GM21390 (cell line): ENCODE data around the gene TCERG1L.

ENCODE experiments used
- ATAC-seq: cut with Tn5 transposase; IDR thresholded peaks from one replicate; pipeline ENCODE4 v1.9.1; 2021; ENCODE audit not compliant: unreplicated experiment

Gene TCERG1L

DNA sequence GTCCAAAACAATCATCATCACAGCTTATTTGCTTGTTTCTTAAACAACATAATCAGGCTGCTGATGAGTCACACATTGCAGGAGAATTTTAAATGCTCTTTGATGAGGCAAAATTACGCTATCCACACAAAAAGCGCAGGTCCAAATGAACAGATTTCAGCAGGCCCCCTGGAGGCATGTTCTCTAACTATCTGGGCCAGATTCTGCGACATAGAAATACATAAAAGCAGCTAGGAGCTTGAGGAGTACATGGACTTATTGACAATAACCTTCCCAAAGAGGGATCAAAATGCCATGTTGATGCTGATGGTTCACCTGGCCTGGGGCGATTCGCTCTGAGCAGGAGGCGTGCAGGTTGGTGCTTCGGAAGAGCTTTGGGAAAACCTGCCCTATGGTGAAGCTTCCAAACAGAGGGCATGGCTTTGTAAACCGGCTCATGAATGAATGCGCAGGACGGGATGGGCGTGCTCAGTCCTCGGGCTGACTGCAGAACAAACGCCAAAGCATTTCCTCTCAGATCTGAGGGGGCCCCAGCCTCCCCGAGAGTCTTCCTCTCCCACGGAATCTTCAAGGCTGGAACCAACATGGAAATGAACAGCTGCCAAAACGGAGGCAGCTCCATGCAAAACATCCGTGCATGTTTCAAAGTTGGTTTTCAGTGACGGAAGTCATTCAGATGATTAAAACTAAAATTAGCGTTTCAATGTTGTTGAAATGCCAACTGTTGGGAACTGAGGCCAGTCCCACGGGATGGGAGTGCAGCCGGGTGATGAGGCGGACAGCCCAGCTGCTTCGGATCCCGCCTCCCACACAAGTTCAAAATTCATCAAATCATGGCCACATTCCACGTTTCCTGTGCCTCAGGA, 179.6 kb downstream of the TCERG1L start:
- ATAC-seq: no peak

GRCh38 chr10:131130025-131130424, 181.5 kb downstream of the TCERG1L start:
- ATAC-seq: no peak

DNA sequence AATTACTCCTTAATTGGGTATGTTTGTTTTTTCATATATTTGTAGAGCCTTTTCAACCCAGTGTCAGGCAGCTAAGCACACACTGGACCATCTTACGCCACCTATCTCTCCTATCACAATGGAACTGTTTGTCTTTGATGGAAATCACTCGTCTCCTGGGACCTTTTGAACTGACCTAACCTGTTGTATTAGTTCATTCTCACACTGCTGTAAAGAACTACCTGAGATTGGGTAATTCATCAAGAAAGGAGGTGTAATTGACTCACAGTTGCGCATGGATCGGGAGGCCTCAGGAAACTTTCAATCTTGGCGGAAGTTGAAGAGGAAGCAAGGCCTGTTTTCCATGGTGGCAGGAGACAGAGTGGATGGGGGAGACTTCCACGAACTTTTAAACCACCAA, 182.0 kb downstream of the TCERG1L start:
- ATAC-seq: no peak

- ATAC-seq: no peak
These were observed 182.8 kb downstream of the TCERG1L start for GRCh38 chr10:131128731-131129130.

DNA sequence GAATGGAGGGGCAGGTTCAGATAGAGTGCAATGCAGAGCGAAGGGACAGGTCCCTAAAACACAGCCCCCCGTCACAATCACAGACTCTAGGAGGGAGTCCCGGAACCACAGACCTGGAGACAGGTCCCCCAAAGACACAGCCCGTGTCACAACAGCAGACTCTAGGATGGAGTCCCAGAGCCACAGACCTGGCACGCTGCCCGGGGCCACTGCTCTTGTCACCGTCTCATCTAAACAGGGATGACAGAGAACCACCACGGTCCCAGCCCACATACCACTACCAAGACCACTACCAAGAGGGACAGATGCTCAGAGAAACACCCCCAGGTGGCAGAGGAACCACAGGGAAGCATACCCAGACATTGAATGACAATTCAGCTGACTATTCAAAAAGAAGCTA, 183.9 kb downstream of the TCERG1L start:
- ATAC-seq: no peak

DNA sequence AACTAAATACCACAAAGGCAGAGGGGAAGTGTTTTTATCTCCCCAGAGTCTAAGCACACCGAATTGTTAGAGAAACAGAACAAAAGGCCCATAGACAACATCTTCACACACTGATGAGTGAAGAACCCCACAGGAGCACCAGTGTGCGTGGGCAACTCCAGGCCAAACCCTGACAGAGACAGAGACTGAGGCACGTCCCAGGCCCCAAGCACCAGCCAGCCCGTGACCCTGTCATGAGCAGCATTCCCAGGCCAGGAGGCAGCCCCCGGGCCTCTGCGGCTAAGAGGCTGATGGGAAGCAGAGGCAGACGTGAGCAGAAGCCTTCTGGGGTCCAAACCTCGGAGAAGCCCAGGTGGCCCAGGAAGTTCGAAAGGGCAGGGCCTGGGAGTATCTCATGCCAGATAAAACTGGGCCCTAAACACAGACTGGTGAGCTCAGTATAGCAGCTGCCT, 184.4 kb downstream of the TCERG1L start:
- no peak for ATAC-seq

DNA sequence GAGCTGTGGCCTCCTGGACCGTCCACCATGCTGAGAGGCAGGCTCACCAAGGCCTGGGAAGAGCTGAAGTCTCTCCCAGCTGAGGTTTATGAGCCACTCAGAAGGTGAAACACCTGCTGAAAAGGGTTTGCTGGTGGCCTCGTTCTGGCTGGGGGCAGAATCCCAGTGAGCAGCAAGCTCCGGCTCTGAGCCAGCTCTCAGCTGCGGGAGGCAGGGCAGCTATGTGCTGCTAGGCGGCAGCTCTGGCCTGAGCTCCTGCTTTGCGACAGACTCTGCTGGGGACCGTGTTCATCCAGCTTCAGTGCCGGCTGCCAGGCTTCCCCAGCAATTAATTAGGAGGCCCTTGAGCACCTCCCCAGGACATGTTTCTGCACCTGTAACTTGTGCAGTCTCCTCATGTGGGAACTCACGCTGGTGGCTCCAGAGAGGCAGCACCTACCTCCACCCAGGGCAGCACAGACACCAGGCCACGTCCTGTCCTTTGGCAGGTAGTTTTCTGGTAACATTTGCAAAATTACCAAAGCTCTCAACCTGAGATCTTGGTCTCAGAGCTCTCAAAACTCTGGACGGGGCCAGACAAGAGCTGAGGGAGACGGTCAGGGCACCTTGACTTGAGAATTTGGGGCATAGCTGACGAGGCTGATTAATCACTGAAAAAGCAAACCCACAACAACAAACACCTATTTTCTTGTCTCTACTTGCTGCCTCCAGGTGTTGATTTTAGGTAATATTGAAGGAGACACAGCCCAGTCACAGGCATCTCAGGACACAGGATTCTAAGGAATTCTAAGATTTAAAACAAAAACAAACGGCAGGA, 185.0 kb downstream of the TCERG1L start:
- ATAC-seq: no peak

GRCh38 chr10:131125511-131126225, 185.9 kb downstream of the TCERG1L start:
- no peak for ATAC-seq

- no peak for ATAC-seq
These were observed 186.6 kb downstream of the TCERG1L start for GRCh38 chr10:131124945-131125344.

DNA sequence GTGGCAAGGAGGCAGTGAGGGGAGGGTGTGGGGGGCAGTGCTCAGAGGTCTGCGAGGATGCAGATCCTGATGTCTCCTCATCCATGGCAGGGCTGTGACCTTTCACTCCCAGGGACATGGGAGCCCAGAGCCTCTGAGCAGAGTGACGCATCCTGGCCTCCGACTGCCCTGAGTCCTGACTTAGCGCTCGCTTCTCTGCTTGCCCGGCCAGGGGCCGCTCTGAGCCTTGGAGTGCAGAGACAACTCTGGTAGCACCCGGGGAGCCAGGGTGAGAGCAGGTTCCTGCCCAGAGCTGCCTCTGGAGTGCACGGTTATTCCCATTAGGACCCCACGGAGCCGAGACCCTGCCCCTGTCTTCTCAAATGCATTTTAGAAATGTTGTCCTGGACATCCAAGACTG, 188.0 kb downstream of the TCERG1L start:
- no peak for ATAC-seq

- no peak for ATAC-seq
These were observed 189.9 kb downstream of the TCERG1L start for GRCh38 chr10:131121511-131122035.

GRCh38 chr10:131119626-131120355, 191.7 kb downstream of the TCERG1L start:
- ATAC-seq: no peak

GRCh38 chr10:131117416-131118212, 193.9 kb downstream of the TCERG1L start:
- no peak for ATAC-seq

- no peak for ATAC-seq
These were observed 194.5 kb downstream of the TCERG1L start for GRCh38 chr10:131116991-131117375.

DNA sequence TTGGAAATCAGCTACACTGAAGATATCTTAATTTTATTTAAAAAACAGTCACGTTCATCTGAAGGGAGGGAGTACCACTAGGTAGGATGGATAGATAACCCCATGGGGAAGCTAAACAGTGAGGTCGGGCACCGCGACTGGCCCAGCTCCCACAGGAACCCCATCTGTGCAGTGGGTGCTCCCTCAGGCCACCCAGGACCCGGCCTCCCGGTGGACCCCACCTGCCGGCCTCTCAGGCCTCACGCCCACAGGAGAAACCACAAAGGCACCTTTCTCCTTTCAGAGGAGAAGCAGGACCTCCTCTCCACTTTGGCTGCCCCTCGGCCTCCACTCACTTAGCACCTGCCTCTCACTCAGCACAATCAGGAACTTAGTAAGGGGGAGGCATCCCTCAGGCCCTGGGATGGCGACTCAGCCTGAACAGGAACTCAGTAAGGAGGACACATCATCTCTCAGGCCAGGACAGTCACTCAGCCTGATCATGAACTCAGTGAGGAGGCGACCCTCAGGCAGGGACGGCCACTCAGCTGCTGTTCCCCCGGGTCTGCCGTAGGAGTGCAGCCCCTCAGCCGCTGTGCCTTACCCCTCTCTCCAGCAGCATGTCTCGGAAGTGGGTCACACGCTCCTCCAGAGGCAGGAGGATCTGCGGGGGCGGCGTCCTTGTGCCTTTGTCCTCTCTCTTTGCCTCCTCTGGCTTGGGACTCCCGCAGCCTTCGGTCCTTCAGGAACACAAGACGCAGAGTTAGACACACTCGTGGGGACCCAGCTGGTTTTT, 195.1 kb downstream of the TCERG1L start:
- ATAC-seq: no peak

DNA sequence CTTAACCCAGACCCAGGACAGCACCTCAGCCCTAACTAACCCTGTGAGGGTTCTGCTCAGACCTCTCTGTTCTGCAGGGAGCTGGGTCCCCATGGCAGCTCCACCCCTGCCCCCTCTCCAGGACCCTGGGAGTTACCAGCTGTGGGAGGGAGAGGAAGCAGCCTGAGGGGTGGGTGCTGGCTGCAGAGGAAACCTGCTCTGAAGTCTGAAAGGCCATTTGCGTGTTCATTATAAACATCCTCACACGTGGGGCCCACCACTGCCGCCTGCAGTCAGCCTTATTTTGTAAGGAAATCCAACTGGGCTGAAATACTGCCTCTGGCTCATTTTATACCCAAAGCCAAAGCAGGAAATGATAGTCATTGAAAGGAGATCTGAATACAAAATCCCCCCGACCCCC, 195.7 kb downstream of the TCERG1L start:
- no peak for ATAC-seq

- ATAC-seq: no peak
These were observed 196.2 kb downstream of the TCERG1L start for GRCh38 chr10:131115321-131115720.

- ATAC-seq: no peak
These were observed 196.7 kb downstream of the TCERG1L start for GRCh38 chr10:131114846-131115245.

DNA sequence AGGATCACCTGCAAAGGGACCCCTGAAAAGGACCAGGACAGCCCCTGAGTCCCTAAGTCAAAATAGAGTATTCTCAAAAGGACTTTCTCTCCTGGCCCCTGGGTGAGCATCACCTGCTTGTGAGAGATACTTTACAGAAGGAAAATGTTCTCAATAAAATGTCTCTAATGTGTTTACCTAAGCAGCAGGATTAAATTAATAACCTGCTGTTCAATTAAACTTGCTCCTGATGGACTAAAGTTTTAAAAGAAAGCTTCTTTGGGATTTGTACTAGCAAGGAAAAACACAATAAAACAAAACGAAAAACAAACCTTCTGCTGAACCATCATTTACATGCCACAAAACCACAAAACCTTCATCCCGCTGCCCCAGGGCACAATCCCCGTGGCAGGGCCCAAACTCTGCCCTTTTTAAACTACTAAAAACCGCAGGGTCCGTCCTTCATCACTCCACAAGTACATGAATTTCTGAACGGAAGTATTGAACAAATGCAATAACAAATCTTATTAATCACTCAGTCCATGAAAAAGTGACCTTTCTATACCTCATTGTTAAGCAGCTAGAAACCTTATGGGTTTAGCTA, 197.7 kb downstream of the TCERG1L start:
- no peak for ATAC-seq
